Measurements from ENCODE around the gene SPAG16. TPM values are rescaled to one million over a fixed set of nuclear protein-coding genes. Genes with fewer than 3 reads are reported as not detected.

Gene SPAG16
- total RNA-seq (2014; rRNA removed; shearing (Covaris generic)): 16.8 and 17.7 TPM in 2 replicates

GRCh38 chr2:213284105-213285090 lies at the start of gene SPAG16:
SPAG16 (plus strand) TSS chr2:213284464.

GRCh38 chr2:214410918-214411554 lies 1126.8 kb downstream of the SPAG16 start, which contains the start of gene VWC2L:
VWC2L (plus strand) TSS chr2:214411054; CDS start chr2:214414194, 3,140 bp downstream.

Small RNA genes lying within 50 kb of the gene (small RNA-seq; reads per million reads assigned to genes)
- gene MIR4438: not detected

Other genes with a start within 250 kb of the SPAG16 start
- gene IKZF2, start 132.9 kb upstream of the SPAG16 start, total RNA-seq (2014; rRNA removed; shearing (Covaris generic)): 2.4 and 4.1 TPM in 2 replicates